Adipose tissue (tissue), 3 donors: Measurements from ENCODE around the gene ANKRD24. TPM values are rescaled to one million over a fixed set of nuclear protein-coding genes. Genes with fewer than 3 reads are reported as not detected.

ENCODE experiments used
- H3K27ac ChIP-seq: one replicate; pipeline ENCODE4 v1.5.1; 2013; ENCODE audit warnings: low read depth, low read length
- WGBS, 3 donors: extraction: QIAGEN DNeasy Blood & Tissue Kit; methylation state at CpG; one replicate each; pipeline ENCODE4 v1.1.7; 2013; 5-methylcytosine and 5-hydroxymethylcytosine counted together
- polyA plus RNA-seq, 3 donors: library from polyadenylated mRNA; stranded (reverse); fragments of 200-250 nt; gene quantifications; one replicate each; pipeline ENCODE4 v1.2.3, GENCODE V29; 2013
- donor health status: healthy with polysubstance abuse.
- donor health status: Bipolar disorder and iron deficiency.
- donor health status: healthy.

ANKRD24 gene
- polyA plus RNA-seq, 3 donors: 1.5 to 2.2 (median 1.6) TPM

- H3K27ac ChIP-seq: no peak overlapping the region
- 43 to 57% (median 46%) methylated on average over 7 of the region's 7 CpGs for WGBS, 3 donors
These were observed 11.9 kb downstream of the ANKRD24 start for GRCh38 chr19:4194353-4194752.

- H3K27ac ChIP-seq: no peak overlapping the region
- 72 to 86% (median 79%) methylated on average over 8 of the region's 8 CpGs for WGBS, 3 donors
These were observed 13.5 kb downstream of the ANKRD24 start for GRCh38 chr19:4196009-4196408.

DNA sequence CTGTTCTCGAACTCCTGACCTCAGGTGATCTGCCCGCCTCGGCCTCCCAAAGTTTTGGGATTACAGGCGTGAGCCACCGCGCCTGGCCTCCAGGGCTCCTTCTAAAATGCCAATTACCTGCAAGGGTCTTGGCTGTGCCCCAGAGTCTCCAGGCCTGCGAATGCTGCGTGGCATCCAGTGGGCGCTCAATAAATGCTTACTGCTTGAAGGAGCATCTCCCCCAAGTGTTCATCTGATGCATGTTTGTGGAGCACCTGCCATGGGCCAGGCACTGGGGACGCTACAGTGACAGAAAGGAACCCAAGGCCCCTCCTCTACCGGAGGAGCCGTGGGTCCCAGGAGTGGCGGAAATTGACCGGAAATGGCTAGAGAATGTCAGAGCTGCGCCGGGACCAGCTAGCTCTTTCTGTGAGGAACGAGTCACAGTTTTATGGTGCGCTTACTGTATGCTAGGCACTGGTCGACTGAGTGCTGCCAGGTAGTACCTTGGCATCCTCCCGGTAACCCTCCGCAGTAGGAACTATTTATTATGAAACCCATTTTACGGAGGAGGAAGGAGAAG, 14.2 kb downstream of the ANKRD24 start:
- 78 to 88% (median 86%) methylated on average over 22 of the region's 22 CpGs for WGBS, 3 donors
- no peak overlapping the region for H3K27ac ChIP-seq

DNA sequence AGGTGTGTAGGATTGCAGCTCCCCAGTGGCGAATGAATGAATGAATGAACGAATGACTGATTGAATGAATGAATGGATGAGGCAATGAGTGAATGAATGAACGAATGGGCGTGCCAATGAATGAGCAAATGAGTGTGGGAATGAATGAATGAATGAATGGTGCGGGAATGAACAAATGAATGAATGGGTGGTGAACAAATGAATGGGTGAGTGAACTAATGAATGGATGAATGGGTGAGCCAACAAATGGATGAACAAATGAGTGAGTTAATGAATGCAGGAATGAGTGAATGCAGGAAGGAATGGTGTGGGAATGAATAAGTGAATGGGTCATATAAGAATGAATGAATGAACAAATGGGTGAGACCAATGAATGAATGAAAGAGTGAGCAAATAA, 14.7 kb downstream of the ANKRD24 start:
- WGBS, 3 donors: 78 to 88% (median 85%) methylated on average over 5 of the region's 5 CpGs

GRCh38 chr19:4197625-4198466, 15.4 kb downstream of the ANKRD24 start:
- H3K27ac ChIP-seq: no peak overlapping the region
- 16 to 21% (median 16%) methylated on average over 48 to 68 of the region's 70 CpGs for WGBS, 3 donors

More for the DNA sequence above, 14.7 kb downstream of the ANKRD24 start:
- H3K27ac ChIP-seq: no peak overlapping the region

GRCh38 chr19:4198467-4199126, 16.1 kb downstream of the ANKRD24 start:
- no peak overlapping the region for H3K27ac ChIP-seq
- 7 to 11% (median 8%) methylated on average over 16 to 28 of the region's 28 CpGs for WGBS, 3 donors

DNA sequence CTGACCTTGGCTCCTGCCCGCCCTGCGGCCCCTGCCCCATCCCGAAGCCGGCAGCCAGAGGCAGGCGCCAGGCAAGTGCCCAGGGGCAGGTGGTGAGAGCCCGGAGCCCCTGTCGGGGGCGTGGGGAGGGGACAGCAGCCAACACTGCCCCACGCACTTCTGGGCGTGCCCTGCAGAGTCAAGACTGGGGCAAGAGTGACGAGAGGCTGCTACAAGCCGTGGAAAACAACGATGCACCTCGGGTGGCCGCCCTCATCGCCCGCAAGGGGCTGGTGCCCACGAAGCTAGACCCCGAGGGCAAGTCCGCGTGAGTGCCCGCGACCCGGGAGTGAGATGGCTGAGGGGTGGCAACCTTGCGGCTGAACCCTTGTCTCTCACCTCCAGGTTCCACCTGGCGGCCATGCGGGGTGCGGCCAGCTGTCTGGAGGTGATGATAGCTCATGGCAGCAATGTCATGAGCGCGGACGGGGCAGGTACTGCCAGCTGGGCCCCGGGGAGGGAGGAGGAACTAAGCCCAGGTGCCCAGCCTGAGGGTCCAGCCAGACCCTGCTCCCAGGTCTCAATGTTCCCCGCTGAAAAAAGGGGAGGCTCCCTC, 17.3 kb downstream of the ANKRD24 start:
- WGBS, 3 donors: 69 to 83% (median 79%) methylated on average over 32 to 33 of the region's 33 CpGs
- H3K27ac ChIP-seq: no peak overlapping the region

DNA sequence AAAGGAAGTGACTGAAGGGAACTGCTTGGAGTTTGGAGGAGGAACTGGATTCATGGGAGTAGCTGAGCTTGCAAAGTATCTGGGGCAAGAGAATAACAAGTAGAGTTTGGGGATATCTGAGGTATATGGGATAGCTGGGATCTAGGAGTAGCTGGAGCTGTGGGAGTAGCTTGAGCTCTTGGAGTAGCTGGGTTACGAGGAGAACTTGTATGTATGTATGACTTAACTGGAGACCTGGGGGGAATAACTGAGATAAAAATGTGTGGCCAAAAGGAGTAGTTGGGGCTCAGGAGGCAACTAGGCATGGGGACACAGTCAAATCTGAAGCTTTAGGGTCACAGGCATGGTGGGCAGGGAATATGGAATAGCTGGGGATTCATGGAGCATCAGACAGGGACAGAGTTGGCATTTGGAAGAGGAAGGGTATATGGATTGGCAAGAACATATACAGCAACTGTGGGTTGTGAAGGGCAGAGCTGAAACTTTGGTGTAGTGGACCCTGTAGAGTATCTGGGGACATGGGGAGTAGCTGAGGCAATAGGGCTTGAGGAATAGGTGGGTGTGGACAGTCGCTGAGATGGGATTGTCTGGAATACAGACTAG, 18.6 kb downstream of the ANKRD24 start:
- 65 to 82% (median 76%) methylated on average over 2 of the region's 2 CpGs for WGBS, 3 donors
- H3K27ac ChIP-seq: no peak overlapping the region

DNA sequence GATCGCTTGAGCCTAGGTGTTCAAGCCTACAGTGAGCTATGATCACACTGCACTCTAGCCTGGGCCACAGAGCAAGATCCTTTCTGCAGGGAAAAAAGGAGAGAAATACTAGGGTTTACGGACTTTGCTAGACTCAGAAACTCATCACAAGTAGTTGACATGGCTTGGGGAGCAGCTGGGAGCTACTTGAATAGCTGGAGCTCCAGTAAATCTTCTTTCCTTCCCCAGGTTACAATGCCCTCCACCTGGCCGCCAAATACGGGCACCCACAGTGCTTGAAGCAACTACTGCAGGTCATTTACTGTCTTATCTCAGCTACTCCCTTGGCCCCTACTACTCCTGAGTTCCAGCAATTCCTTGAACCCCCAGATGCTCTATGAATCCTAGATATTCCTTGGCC, 19.3 kb downstream of the ANKRD24 start:
- 61 to 85% (median 81%) methylated on average over 4 of the region's 4 CpGs for WGBS, 3 donors
- no peak overlapping the region for H3K27ac ChIP-seq

DNA sequence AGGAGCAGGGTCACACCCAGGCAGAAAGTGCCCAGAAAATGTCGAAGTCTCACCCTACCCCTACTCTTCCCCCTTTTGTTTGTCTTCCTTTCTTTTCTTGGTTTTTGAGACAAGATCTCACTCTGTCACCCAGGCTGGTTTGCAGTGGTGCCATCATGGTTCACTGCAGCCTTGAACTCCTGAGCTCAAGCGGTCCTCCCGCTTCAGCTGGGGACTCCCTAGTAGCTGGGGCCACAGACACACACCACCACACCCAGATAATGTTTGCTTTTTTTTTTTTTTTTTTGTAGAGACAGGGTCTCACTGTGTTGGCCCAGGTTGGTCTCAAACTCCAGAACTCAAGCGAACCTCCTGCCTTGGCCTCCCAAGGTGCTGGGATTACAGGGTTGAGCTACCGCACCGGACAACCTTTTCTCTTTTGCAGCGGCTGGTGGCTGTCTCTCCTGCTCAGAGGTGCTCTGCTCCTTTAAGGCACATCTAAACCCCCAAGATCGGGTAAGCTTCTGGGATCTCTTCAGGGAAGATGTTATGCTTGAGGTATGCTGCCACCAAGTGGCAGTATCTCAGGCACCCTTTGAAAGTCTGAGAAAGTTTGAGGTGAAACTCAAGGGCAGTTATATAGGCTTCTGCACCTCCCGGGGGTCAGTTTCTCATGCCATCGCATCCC, 24.5 kb downstream of the ANKRD24 start:
- no peak overlapping the region for H3K27ac ChIP-seq
- WGBS, 3 donors: 79 to 83% (median 81%) methylated on average over 10 of the region's 10 CpGs

DNA sequence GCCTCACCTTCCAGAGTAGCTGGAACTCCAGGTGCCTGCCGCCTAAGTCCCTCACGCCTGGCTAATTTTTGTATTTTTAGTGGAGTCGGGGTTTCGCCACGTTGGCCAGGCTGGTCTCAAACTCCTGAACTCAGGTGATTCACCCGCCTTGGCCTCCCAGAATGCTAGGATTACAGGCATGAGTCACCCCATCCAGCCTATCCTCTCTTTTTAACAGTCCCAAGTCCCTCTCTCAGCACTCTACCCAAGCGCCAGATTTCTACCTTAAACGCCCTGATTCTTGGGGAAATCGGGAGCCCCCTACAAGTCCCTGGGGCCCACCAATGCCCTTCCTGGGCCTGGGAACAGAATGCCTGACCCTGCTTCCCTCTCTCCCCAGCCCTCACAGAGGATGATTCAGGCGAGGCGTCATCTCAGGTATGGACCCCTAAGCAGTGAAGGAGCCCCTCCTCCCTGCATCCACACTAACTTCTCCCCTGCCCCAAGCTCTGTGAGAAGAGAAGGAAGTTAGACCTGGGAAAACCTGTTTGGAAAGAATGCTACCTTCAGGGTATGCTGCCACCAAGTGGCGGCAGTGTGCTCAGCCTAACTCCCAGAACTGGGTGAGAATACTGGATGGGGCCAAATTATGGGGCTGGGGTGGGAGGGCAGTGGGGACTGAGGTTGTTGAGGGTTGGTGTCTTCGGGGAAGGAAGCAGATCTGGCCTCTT, 26.1 kb downstream of the ANKRD24 start:
- H3K27ac ChIP-seq: no peak overlapping the region
- 70 to 79% (median 76%) methylated on average over 13 of the region's 13 CpGs for WGBS, 3 donors

DNA sequence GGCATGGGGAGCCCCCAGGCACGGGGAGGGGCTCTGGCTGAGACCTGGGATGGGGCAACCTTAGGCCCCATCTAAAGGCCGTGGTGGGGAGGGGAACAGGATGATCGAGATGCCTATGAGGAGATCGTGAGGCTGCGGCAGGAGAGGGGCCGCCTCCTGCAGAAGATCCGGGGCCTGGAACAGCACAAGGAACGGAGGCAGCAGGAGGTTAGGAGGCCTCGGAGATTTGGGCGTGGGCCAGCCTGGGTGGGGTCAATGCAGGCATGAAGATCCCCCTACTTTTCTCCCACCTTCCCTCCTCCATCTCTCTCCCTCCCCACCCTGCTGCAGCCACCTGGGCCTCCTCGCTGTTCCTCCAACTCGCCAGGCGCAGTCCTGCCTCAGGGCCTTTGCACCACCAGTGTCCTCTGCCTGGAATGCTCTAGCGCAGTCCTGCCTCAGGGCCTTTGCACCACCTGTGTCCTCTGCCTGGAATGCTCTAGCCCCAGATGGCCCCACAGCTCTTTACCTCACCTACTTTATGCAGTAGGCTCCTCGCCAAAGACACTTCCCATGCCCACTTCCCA, 27.8 kb downstream of the ANKRD24 start:
- H3K27ac ChIP-seq: no peak overlapping the region
- 75 to 91% (median 88%) methylated on average over 12 to 15 of the region's 15 CpGs for WGBS, 3 donors

- WGBS, 3 donors: 60 to 80% (median 72%) methylated on average over 3 of the region's 3 CpGs
- H3K27ac ChIP-seq: no peak overlapping the region
These were observed 30.6 kb downstream of the ANKRD24 start for GRCh38 chr19:4213116-4213515.

GRCh38 chr19:4215807-4216206, 33.3 kb downstream of the ANKRD24 start:
- no peak overlapping the region for H3K27ac ChIP-seq
- WGBS, 3 donors: 60 to 72% (median 61%) methylated on average over 9 to 10 of the region's 10 CpGs

- no peak overlapping the region for H3K27ac ChIP-seq
- WGBS, 3 donors: 79 to 88% (median 79%) methylated on average over 6 of the region's 6 CpGs
These were observed 34.4 kb downstream of the ANKRD24 start for GRCh38 chr19:4216846-4217245.

- no peak overlapping the region for H3K27ac ChIP-seq
- WGBS, 3 donors: 95 to 97% (median 95%) methylated on average over 54 to 81 of the region's 81 CpGs
These were observed 35.2 kb downstream of the ANKRD24 start for GRCh38 chr19:4217429-4218264.
